ENCODE measurements around the gene WSCD1.
A peak's percentile ranks its signal among the peaks of the same experiment; 100 is the strongest.

WSCD1 gene

DNA sequence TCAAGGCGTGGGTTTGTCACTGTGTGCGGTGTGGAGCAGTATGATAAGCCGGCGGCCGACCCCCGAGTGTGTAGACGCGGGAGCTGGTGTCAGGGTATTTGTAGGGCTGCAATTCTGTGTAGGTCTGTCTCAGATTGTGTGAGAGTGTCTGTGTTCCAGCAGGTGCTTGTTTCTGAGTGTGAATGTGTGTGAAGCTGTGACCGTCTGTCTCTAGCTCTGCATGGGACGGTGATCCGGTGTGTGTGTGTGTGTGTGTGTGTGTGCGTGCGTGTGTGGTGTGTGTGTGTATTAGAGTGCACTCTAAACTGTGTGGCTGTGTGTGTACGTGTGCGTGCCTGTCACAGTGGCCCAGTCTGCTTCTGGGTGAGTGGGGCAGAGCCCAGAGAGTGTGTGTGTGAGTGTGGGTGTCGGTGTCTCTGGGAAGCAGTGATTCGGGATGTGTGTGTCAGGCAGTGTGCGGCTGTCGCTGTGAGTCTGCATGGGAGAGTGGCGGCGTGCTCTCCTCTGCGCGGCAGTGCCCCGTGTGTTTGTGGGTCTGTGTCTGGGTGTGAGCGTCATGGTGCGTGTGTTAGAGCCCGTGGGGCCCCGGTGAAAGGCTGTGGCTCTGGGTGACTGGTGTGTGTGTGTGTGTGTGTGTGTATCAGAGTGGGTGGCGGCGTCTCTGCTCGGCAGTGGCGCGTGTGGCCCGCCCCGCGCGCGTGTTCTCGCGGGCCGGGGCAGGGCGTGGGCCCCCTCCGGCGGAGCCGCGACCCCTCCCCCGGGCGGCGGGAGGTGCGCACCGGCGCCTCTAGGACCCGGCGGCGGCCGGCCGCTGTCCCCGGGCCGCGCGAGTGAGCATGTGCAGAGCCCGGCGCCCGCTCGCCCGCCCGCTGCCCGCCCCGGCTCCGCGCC, at the start of gene WSCD1:
Gene WSCD1, plus strand, starts transcription at position 841 of the 891 bp plus-strand sequence. CDS start 10,280 bp downstream, outside the sequence.
- peaks cover 6% of the 10 kb centered on the region for H3K4me1 Mint-ChIP-seq (ENCODE audit: low read depth)
- intact Hi-C loops (cut with micrococcal nuclease), result no loop called here
- no peaks in the 10 kb centered on the region for H3K36me3 Mint-ChIP-seq (ENCODE audit: low read depth)
- H3K9me3 Mint-ChIP-seq, result no peaks in the 10 kb centered on the region
- peak within 1 kb of the TSS; percentile 21 for H3K4me3 Mint-ChIP-seq
- H3K27ac Mint-ChIP-seq, result no peak within 1 kb of the TSS
- peaks cover 74% of the 10 kb centered on the region for H3K27me3 Mint-ChIP-seq

DNA sequence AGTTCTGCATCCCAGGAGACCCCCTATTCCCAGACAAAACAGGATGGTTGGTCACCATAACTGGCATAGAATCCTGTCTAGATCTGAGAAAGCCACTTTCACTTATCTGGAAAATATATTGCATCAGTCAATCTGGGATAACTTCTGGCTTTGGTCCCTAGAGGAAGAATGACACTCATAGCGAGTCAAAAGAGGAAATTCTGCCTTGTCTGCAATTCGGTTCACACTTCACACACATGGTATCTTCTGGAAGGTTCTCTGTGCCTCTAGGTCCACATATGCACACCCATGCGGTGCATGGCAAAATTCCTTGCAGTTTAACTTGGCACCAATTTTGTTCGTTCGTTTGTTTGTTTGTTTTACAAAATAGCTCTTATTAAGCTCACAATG, 49.2 kb upstream of the WSCD1 start:
- Mint-ChIP-seq H3K27ac (no peak overlapping the region), H3K9me3 (no peaks in the 10 kb centered on the region), H3K36me3 (ENCODE audit: low read depth) (no peaks in the 10 kb centered on the region), H3K27me3 (peaks cover 3% of the 10 kb centered on the region), H3K4me1 (ENCODE audit: low read depth) (no peaks in the 10 kb centered on the region), H3K4me3 (no peak overlapping the region)
- intact Hi-C loops (cut with micrococcal nuclease), result no loop called here

DNA sequence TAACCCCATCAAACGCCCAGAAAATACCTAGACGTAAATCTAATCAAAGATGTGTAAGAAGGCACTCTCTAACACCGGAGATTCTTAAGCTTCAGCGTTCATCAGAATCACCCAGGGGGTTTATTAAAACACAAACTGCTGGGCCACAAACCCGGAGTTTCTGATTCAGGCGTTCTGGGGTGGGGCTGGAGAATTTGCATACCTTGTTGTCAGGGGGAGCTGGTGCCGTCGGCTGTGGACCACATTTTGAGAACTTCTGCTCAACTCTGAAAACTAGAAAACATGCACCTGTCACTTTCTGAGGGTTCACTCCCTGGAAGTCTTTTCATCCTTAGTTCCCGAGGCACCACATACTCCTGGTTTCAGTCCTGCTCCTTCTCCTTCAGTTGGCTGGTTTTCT, 48.6 kb upstream of the WSCD1 start:
- Mint-ChIP-seq H3K27ac (no peak overlapping the region), H3K27me3 (peaks cover 3% of the 10 kb centered on the region), H3K4me1 (ENCODE audit: low read depth) (no peaks in the 10 kb centered on the region), H3K36me3 (ENCODE audit: low read depth) (no peaks in the 10 kb centered on the region), H3K9me3 (no peaks in the 10 kb centered on the region), H3K4me3 (no peak overlapping the region)
- intact Hi-C loops (cut with micrococcal nuclease), result no loop called here

DNA sequence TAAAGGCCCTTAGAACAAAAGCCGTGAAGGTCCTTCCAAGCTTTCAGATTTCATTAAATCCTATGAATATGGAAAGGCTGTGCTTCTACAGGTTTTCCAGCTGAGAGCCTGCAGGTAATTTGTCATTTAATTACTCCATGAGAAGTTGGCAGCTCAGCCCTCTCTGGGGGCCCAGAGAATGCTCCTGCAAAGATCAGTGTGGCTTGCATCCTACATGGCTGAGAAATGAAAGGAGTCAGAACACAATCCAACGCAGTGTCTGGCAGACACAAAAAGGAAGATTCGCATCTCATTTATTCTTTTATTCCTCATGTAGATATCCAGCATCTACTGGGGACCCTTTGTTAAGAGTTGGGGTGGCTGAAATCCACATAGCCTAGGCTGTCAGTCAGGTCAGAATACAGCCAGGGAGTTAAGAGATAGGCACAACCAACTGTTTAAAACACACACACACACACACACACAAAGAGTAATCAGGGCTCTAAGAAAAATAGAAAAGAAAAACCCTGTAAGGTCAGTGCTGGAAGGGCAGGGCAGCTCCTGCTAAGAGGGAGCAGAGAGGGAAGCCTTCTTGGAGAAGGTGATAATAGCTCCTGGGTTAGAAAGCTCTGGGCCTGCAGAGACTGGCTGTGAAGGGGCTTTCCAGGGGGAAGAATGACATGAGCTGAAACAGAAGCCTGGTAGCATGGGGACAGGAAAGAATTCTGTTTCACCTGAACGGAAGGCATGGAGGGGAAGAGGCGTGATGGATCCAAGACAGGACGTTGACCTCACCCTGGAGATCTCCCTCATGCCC, 46.9 kb upstream of the WSCD1 start:
- peaks cover 4% of the 10 kb centered on the region for H3K27me3 Mint-ChIP-seq
- intact Hi-C loops (cut with micrococcal nuclease), result no loop called here

DNA sequence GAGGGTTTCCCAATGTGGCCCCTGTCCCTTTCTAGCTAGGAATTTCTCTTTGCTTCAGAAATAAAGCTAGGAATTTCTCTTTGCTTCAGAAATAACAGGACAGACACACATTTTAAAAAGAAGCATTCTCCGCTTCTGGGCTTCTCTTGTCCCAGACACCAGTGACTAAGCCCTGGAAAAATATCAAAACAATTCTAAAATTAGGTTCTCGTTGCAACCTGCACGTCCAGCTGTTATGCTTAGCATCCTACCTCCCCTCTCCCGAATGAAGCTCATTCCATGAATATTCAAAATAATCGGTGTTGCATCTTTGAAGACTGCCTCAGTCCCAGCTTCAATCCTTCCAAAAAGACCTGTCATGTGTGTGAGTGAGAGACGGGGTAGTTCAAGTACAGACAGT, 45.6 kb upstream of the WSCD1 start:
- H3K27me3 Mint-ChIP-seq, result peaks cover 6% of the 10 kb centered on the region

More for the DNA sequence above, 46.9 kb upstream of the WSCD1 start:
- no peak overlapping the region for H3K27ac Mint-ChIP-seq
- no peaks in the 10 kb centered on the region for H3K36me3 Mint-ChIP-seq (ENCODE audit: low read depth)
- H3K4me1 Mint-ChIP-seq (ENCODE audit: low read depth), result no peaks in the 10 kb centered on the region
- H3K9me3 Mint-ChIP-seq, result no peaks in the 10 kb centered on the region
- H3K4me3 Mint-ChIP-seq, result no peak overlapping the region

DNA sequence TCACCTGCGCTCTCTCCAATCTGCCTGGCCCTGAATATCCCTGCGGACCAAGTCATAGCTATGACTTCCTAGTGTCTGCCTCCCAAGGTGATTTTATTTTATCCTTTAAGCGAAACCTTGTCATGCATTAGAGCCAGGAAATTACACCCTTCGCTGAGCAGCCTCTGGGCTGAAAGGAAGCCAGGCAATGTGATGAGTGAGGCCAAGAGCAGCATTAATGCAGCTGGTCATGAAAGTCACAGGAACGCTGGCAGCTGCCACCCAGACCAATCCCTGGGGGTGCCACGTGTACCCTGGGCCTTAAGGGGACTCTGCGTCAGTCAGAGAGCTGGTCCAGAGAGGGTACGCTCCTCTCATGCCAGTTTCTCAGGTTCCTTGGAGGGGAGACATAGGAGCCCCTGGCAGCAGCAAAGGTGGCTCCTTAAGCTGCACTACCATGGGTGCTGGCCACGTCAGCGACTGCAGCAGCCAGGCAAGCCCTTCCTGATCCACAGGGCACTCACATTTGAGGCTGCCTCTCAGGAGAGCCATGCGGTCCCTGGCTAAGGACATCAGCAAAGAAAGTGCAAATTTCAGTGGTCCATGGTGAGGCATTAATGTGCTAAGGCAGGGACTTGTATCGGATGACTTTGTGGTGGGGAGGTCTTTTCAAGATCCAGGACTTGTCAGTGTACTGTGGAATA, 42.7 kb upstream of the WSCD1 start:
- no peaks in the 10 kb centered on the region for H3K36me3 Mint-ChIP-seq (ENCODE audit: low read depth)
- intact Hi-C loops (cut with micrococcal nuclease), result no loop called here
- H3K4me3 Mint-ChIP-seq, result no peak overlapping the region
- no peaks in the 10 kb centered on the region for H3K9me3 Mint-ChIP-seq
- no peaks in the 10 kb centered on the region for H3K4me1 Mint-ChIP-seq (ENCODE audit: low read depth)
- H3K27ac Mint-ChIP-seq, result no peak overlapping the region
- peaks cover 3% of the 10 kb centered on the region for H3K27me3 Mint-ChIP-seq

More for the DNA sequence above, 45.6 kb upstream of the WSCD1 start:
- H3K4me1 Mint-ChIP-seq (ENCODE audit: low read depth), result no peaks in the 10 kb centered on the region
- intact Hi-C loops (cut with micrococcal nuclease), result no loop called here
- H3K9me3 Mint-ChIP-seq, result no peaks in the 10 kb centered on the region
- no peak overlapping the region for H3K4me3 Mint-ChIP-seq
- H3K27ac Mint-ChIP-seq, result no peak overlapping the region
- H3K36me3 Mint-ChIP-seq (ENCODE audit: low read depth), result no peaks in the 10 kb centered on the region

DNA sequence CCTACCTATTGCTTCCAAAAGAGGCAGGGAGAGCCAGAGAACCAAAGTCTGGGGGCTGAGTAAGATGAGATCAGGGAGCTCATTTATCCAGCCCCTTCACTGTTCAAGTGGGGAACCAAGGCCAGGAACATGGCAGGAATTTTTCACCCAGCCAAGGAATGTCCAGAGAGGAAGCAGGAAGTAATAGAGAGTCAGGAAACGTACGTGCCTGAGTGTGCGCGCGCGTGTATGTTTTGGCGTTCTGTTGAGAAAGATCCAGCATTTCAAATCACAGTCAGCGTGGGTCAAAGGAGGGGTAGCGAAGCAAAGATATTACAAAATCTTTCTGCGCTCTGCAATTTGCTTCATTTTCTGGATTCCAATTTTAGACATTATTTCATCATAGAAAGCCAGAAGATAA, 41.9 kb upstream of the WSCD1 start:
- Mint-ChIP-seq H3K4me3 (no peak overlapping the region), H3K27ac (no peak overlapping the region), H3K9me3 (no peaks in the 10 kb centered on the region), H3K27me3 (peaks cover 3% of the 10 kb centered on the region), H3K36me3 (ENCODE audit: low read depth) (no peaks in the 10 kb centered on the region), H3K4me1 (ENCODE audit: low read depth) (no peaks in the 10 kb centered on the region)
- intact Hi-C loops (cut with micrococcal nuclease), result no loop called here

DNA sequence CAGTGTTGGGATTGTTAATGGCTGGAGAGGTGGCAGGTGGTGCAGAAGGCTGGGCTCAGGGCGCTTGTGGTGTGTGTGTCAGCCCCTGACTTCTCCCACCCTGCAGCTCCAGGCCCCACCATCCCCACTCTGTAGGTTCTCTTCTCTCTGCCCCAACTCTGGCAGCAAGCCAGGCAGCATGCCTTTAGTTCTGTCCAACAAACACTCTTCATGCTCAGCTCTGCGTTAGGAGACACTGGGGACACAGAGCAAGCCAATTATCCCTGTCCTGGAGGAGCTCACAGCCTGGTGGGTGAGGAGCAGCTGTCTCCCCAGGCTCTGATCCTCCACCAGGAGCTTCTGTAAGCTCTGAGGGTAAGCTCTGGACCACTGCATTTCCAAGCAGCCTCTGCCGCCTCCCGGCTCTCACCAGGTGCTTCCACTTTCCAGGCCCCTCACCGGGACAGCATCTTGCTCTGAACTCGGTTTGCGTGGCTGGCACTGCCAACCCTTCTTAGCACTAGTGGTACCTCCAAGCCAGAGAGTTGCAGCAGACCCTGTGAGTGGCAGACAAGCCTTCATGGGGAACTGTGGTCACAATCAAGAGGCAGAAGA, 34.3 kb upstream of the WSCD1 start:
- Mint-ChIP-seq H3K4me1 (ENCODE audit: low read depth) (no peaks in the 10 kb centered on the region), H3K27ac (no peak overlapping the region), H3K36me3 (ENCODE audit: low read depth) (no peaks in the 10 kb centered on the region), H3K4me3 (no peak overlapping the region), H3K9me3 (no peaks in the 10 kb centered on the region), H3K27me3 (no peaks in the 10 kb centered on the region)
- intact Hi-C loops (cut with micrococcal nuclease), result no loop called here

DNA sequence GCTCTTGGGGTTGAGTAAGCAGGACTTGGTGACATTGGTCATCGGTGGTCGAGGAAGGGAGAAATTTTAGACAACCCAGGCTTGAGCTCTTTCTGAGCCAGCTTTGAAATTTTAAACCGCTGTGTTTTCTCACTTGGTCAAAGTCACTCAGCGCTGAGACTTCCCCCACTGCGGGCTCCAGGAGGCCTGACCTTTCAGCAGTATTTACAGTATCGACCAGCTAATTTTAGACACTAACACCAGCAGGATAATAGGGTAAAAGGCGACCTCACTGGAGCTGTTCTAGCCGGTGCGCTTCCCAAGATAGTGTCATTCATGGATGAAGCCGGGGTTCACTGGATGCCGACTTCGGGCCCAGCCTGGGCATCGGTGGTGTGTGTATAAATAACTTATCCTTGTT, 29.7 kb upstream of the WSCD1 start:
- intact Hi-C loops (cut with micrococcal nuclease), result no loop called here
- Mint-ChIP-seq H3K4me1 (ENCODE audit: low read depth) (no peaks in the 10 kb centered on the region), H3K9me3 (no peaks in the 10 kb centered on the region), H3K4me3 (no peak overlapping the region), H3K36me3 (ENCODE audit: low read depth) (no peaks in the 10 kb centered on the region), H3K27me3 (no peaks in the 10 kb centered on the region), H3K27ac (no peak overlapping the region)

DNA sequence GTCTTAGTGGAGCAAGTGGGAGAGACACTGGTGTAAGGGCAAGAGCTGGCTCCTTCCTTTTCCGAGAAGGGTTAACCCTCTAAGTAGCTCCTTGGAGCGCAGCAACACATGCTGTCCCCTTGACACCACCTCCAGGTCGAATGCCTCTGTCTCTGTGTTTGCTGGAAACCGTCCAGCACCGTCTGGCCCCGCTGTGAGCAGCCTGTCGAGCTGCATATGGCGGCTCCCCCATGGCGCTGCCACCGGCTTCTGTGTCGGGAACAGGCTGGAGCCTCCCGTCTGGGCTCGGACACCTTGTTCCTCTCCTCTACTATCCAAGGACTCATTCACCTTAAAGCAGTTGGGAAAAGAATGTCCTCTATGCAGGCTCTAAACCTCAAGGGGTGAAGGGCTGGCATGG, 28.9 kb upstream of the WSCD1 start:
- intact Hi-C loops (cut with micrococcal nuclease), result no loop called here
- Mint-ChIP-seq H3K4me1 (ENCODE audit: low read depth) (no peaks in the 10 kb centered on the region), H3K9me3 (no peaks in the 10 kb centered on the region), H3K27me3 (no peaks in the 10 kb centered on the region), H3K36me3 (ENCODE audit: low read depth) (no peaks in the 10 kb centered on the region), H3K27ac (no peak overlapping the region), H3K4me3 (no peak overlapping the region)

DNA sequence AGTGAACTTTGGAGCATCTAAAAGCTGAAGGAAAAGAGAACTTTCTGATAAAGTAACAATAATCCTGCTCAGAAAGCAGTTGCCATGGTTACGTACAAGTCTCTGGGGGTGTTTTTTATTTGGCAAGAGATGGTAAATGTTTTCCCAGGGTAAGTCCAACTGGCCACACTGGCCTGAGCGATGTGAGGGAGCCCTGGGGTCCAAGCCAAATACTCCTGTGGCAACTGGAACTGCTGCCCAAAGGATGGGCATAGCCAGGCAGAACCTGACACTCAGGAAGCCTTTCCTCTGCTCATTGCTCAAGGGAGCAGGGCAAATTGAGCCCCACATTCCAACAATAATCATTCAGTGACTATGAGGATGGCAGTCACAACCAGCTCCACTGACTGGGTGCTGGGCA, 26.8 kb upstream of the WSCD1 start:
- no peaks in the 10 kb centered on the region for H3K4me1 Mint-ChIP-seq (ENCODE audit: low read depth)
- intact Hi-C loops (cut with micrococcal nuclease), result no loop called here
- no peaks in the 10 kb centered on the region for H3K36me3 Mint-ChIP-seq (ENCODE audit: low read depth)
- H3K4me3 Mint-ChIP-seq, result no peak overlapping the region
- no peak overlapping the region for H3K27ac Mint-ChIP-seq
- no peaks in the 10 kb centered on the region for H3K9me3 Mint-ChIP-seq
- H3K27me3 Mint-ChIP-seq, result no peaks in the 10 kb centered on the region

DNA sequence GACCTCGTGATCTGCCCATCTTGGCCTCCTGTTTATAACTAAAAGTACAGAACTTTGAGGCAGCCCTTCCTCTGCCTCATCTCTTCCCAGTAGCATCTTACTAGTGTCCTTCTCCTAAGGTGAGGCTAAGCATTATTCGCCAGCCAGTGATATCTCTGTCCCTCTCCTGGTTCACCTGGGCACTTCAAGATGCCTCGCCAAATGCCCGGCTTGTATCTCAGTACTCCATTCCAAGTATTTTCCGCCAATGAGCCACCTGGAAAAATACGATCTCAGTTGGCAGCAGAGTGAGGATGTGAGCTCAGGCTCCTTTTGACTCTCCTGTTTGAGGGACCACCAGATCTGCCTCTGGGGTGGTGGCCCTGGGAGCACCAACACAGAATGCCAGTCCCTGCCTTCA, 25.9 kb upstream of the WSCD1 start:
- Mint-ChIP-seq H3K27ac (no peak overlapping the region), H3K4me3 (no peak overlapping the region)
- intact Hi-C loops (cut with micrococcal nuclease), result no loop called here

DNA sequence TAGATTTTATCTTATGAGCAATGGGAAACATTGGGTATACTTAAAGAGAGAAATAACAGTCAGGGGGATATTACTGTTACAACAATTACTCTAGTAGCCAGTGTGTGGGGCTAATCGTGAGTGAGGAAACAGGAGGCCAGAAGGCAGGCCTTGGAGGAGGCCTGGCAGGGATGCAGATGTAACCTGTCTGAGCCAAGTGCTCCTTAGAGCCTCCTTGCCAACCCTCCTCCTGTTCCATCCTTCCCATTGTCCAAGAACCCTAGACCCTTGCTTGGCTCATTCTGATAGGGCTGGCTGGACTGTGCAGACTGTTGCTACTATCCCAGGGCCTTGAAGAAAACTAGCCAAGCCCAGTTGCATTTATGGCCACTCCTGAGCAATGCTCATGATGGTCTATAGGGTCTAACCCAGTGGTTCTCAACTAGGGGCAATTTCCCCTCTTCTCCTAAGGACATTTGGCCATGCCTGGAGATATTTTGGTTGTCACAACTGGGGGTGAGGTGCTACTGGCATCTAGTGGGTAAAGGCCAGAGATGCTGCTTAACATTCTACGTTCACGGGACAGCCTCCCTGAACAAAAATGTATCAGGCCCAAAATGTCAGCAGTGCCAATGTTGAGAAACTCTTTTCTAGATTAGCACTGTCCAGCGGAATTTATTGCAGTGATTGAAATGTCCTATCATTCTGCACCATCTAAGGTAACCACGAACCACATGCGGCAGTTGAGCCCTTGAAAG, 24.4 kb upstream of the WSCD1 start:
- H3K27ac Mint-ChIP-seq, result no peak overlapping the region
- peaks cover 2% of the 10 kb centered on the region for H3K27me3 Mint-ChIP-seq
- H3K4me1 Mint-ChIP-seq (ENCODE audit: low read depth), result no peaks in the 10 kb centered on the region
- H3K9me3 Mint-ChIP-seq, result no peaks in the 10 kb centered on the region
- intact Hi-C loops (cut with micrococcal nuclease), result no loop called here
- H3K36me3 Mint-ChIP-seq (ENCODE audit: low read depth), result no peaks in the 10 kb centered on the region
- no peak overlapping the region for H3K4me3 Mint-ChIP-seq

More for the DNA sequence above, 25.9 kb upstream of the WSCD1 start:
- Mint-ChIP-seq H3K27me3 (no peaks in the 10 kb centered on the region), H3K4me1 (ENCODE audit: low read depth) (no peaks in the 10 kb centered on the region), H3K9me3 (no peaks in the 10 kb centered on the region), H3K36me3 (ENCODE audit: low read depth) (no peaks in the 10 kb centered on the region)
